SW 1271 (cell line): ENCODE data around the gene RPS3A.
"Not testable (repeated sequence)": the region's sequence is repeated elsewhere in the genome, so short reads cannot be mapped to it uniquely, and the experiment has no call there.

Experiments used
- DNase-seq, 2 experiments: peaks; one replicate each; lab custom pipeline; 2025; lab: John Stamatoyannopoulos, UW

The RPS3A gene

GRCh38 chr4:151114986-151115385 is 15.6 kb downstream of the RPS3A start:
- no peak for DNase-seq

GRCh38 chr4:151117371-151117962 is 18.0 kb downstream of the RPS3A start:
- peak in 1 of 2 experiments; percentile 56 for DNase-seq

GRCh38 chr4:151129796-151130195 is 30.4 kb downstream of the RPS3A start:
- no peak for DNase-seq

- no peak for DNase-seq
These were observed 33.9 kb downstream of the RPS3A start for GRCh38 chr4:151133311-151133710.

- DNase-seq = not testable (repeated sequence)
These were observed 36.6 kb downstream of the RPS3A start for GRCh38 chr4:151136048-151136447.

- DNase-seq = no peak
These were observed 40.4 kb downstream of the RPS3A start for GRCh38 chr4:151139814-151140213.

GRCh38 chr4:151142758-151143157 is 43.3 kb downstream of the RPS3A start:
- DNase-seq = no peak

- no peak for DNase-seq
These were observed 43.7 kb downstream of the RPS3A start for GRCh38 chr4:151143162-151143561.

GRCh38 chr4:151143811-151144210 is 44.4 kb downstream of the RPS3A start:
- DNase-seq = no peak

- DNase-seq = no peak
These were observed 45.1 kb downstream of the RPS3A start for GRCh38 chr4:151144329-151145072.

GRCh38 chr4:151147000-151147399 is 47.6 kb downstream of the RPS3A start:
- DNase-seq = no peak

- DNase-seq = no peak
These were observed 48.8 kb downstream of the RPS3A start for GRCh38 chr4:151148261-151148660.

GRCh38 chr4:151150821-151151580 is 51.6 kb downstream of the RPS3A start:
- DNase-seq = no peak

- DNase-seq = no peak
These were observed 52.6 kb downstream of the RPS3A start for GRCh38 chr4:151152028-151152427.

- no peak for DNase-seq
These were observed 54.2 kb downstream of the RPS3A start for GRCh38 chr4:151153585-151153984.
